ENCODE results near the gene CCR4. TPM values are rescaled to one million over a fixed set of nuclear protein-coding genes. Genes with fewer than 3 reads are reported as not detected.
"Not testable (repeated sequence)": the region's sequence is repeated elsewhere in the genome, so short reads cannot be mapped to it uniquely, and the experiment has no call there.

CCR4 gene
- total and polyA plus RNA-seq, 7 donors, result 0.03 to 0.10 TPM; not detected in 5

DNA sequence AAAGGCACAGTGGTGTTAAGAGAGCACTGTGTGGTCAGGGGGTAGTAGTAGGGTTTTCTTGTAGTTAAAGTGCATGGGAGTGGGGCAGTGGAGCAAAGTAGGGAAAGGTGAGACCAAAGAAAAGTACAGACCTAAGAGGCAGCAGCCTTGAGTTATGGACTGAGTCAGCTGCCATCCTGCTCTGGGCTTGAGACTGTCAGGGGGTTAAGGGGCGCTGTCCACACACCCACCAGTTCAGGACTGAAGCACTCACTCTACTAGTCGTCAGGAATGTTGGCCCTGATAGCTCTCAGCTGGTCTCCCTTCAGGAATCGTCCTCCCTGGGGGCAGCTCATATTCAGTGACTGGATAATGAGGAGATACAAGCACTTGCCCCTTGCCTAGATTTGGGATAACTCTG is 7.9 kb downstream of the CCR4 start:
- H3K9me3 ChIP-seq, result no peaks in the 10 kb centered on the region
- no peak overlapping the region for H3K27ac ChIP-seq
- no peaks in the 10 kb centered on the region for H3K27me3 ChIP-seq (ENCODE audit: insufficient read depth in 3 of 3, low read length in 2 of 3)
- 19 to 31% (median 29%) methylated on average over 3 of the region's 3 CpGs for WGBS, 3 donors
- H3K36me3 ChIP-seq (ENCODE audit: insufficient read depth in 1 of 2, low read depth in 1 of 2), result no peaks in the 10 kb centered on the region
- no peak for ATAC-seq
- no peaks in the 10 kb centered on the region for H3K4me1 ChIP-seq
- DNase-seq, result no peak
- no peak overlapping the region for H3K4me3 ChIP-seq
- TF ChIP-seq, protein P1, sequence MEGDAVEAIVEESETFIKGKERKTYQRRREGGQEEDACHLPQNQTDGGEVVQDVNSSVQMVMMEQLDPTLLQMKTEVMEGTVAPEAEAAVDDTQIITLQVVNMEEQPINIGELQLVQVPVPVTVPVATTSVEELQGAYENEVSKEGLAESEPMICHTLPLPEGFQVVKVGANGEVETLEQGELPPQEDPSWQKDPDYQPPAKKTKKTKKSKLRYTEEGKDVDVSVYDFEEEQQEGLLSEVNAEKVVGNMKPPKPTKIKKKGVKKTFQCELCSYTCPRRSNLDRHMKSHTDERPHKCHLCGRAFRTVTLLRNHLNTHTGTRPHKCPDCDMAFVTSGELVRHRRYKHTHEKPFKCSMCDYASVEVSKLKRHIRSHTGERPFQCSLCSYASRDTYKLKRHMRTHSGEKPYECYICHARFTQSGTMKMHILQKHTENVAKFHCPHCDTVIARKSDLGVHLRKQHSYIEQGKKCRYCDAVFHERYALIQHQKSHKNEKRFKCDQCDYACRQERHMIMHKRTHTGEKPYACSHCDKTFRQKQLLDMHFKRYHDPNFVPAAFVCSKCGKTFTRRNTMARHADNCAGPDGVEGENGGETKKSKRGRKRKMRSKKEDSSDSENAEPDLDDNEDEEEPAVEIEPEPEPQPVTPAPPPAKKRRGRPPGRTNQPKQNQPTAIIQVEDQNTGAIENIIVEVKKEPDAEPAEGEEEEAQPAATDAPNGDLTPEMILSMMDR (IDR thresholded peaks at IDR 0.05), result no peak
- intact Hi-C loops (cut with DNase I), result no loop called here

DNA sequence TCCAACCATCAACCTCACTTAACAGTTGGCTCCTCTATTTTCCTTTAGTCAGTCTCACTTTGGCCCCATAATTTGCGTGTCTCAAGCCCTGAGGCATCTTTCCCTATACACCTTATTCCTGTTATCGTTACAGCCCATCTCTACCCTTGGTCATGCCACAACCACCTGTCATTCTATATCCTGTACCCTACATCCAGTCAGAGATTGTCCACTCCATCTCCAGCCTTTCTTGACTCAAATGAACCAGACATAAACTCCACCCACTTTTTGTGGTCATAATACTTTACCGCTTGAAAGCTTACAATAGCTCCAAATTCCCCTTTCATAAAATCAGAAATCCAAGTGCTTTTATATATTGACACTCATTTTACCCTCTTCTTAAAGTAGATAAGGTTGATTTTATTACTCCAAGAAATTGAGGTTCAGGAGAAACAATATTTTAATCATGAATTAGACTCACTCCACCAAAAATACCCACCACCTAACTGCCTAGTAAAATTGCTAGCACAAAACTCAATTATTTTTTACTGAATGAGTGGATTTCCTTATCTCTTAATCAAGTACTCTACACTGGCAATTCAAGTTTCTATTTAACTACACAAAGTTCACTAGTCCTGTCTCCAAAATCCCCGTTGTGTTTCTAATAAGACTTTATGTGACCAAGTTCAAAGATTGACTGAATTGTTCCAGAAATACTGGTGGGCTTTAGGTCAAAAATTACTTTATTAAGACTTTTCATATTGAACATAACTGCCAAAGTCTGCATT is 9.1 kb downstream of the CCR4 start:
- no peaks in the 10 kb centered on the region for H3K27me3 ChIP-seq (ENCODE audit: insufficient read depth in 3 of 3, low read length in 2 of 3)
- TF ChIP-seq, protein P1 (IDR thresholded peaks at IDR 0.05), result no peak
- no peaks in the 10 kb centered on the region for H3K36me3 ChIP-seq (ENCODE audit: insufficient read depth in 1 of 2, low read depth in 1 of 2)
- DNase-seq (no peak), ATAC-seq (no peak)
- H3K4me1 ChIP-seq, result no peaks in the 10 kb centered on the region
- intact Hi-C loops (cut with DNase I), result no loop called here
- no peak overlapping the region for H3K27ac ChIP-seq
- no peak overlapping the region for H3K4me3 ChIP-seq
- WGBS, 3 donors, result 87 to 91% (median 90%) methylated on average over 4 of the region's 4 CpGs
- H3K9me3 ChIP-seq, result no peaks in the 10 kb centered on the region

DNA sequence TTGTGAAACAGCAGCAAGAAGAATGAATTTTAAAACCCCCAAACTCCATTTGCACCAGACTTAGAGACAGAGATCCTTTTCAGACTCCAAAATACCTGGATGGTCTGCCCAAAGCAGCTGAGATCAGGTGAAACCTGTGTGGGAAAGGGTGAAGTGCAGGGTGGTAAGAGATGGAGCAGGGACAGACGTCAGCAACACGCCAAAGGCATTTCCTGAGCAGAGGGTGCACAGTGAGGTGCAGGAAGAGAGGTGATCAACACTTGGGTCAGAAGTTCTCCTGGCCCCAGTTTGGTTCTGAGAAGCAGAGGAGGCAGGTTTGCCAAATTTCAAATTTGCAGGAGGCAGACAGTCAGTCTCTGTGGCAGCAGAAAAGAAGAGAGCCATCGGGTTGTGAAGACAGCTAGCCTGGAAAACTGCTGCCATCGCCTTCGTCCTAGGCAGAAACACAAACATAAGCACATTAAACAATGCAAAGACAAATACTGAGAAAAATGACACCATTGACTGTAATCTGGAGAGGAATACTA is 9.8 kb downstream of the CCR4 start:
- no peaks in the 10 kb centered on the region for H3K9me3 ChIP-seq
- intact Hi-C loops (cut with DNase I), result no loop called here
- no peaks in the 10 kb centered on the region for H3K36me3 ChIP-seq (ENCODE audit: insufficient read depth in 1 of 2, low read depth in 1 of 2)
- ATAC-seq (no peak), DNase-seq (no peak)
- H3K27me3 ChIP-seq (ENCODE audit: insufficient read depth in 3 of 3, low read length in 2 of 3), result no peaks in the 10 kb centered on the region
- TF ChIP-seq, protein P1 (IDR thresholded peaks at IDR 0.05), result no peak
- H3K4me1 ChIP-seq, result no peaks in the 10 kb centered on the region
- 79 to 82% (median 79%) methylated on average over 5 of the region's 5 CpGs for WGBS, 3 donors
- no peak overlapping the region for H3K4me3 ChIP-seq
- H3K27ac ChIP-seq, result no peak overlapping the region

DNA sequence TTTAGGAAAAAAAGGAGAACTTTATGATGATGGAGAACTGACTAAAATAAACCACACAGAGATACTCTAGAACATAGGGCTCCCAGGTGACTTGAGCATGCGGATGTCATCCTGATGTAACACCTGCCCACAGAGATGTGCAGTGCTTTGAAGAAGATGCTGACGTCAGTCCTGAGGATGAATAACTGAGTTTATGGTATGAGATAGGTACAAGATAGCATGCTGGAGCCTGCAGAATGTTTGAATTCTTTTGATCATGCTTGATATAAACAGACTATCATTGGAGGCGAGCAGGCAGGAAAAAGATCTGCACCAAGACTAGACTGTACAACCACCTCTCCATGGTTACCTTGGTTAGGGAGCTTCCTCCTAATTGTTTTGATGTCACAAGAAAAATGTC is 12.4 kb downstream of the CCR4 start:
- intact Hi-C loops (cut with DNase I), result no loop called here
- Histone ChIP-seq H3K36me3 (ENCODE audit: insufficient read depth in 1 of 2, low read depth in 1 of 2) (no peaks in the 10 kb centered on the region), H3K9me3 (no peaks in the 10 kb centered on the region), H3K4me1 (no peaks in the 10 kb centered on the region), H3K4me3 (no peak overlapping the region), H3K27me3 (ENCODE audit: insufficient read depth in 3 of 3, low read length in 2 of 3) (no peaks in the 10 kb centered on the region), H3K27ac (no peak overlapping the region)
- WGBS, 3 donors, result 84 to 89% (median 88%) methylated on average over 3 of the region's 3 CpGs
- DNase-seq (no peak), ATAC-seq (no peak)
- TF ChIP-seq, protein P1 (IDR thresholded peaks at IDR 0.05), result no peak

DNA sequence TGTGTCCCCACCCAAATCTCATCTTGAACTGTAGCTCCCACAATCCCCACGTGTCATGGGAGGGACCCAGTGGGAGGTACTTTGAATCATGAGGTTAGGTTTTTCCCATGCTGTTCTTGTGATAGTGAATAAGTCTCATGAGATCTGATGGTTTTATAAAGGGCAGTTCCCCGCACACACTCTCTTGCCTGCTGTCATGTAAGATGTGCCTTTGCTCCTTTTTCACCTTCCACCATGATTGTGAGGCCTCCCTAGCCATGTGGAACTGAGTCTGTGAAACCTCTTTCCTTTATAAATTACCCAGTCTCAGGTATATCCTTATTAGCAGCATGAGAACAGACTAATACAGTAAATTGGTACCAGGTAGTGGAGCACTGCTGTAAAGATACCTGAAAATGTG is 13.3 kb downstream of the CCR4 start:
- H3K36me3 ChIP-seq (ENCODE audit: insufficient read depth in 1 of 2, low read depth in 1 of 2); DNase-seq; intact Hi-C loops (cut with DNase I); H3K4me1 ChIP-seq; H3K27ac ChIP-seq; ATAC-seq; H3K4me3 ChIP-seq; H3K9me3 ChIP-seq; H3K27me3 ChIP-seq (ENCODE audit: insufficient read depth in 3 of 3, low read length in 2 of 3): not testable (repeated sequence)
- 69 to 76% (median 72%) methylated on average over 2 of the region's 2 CpGs for WGBS, 3 donors

DNA sequence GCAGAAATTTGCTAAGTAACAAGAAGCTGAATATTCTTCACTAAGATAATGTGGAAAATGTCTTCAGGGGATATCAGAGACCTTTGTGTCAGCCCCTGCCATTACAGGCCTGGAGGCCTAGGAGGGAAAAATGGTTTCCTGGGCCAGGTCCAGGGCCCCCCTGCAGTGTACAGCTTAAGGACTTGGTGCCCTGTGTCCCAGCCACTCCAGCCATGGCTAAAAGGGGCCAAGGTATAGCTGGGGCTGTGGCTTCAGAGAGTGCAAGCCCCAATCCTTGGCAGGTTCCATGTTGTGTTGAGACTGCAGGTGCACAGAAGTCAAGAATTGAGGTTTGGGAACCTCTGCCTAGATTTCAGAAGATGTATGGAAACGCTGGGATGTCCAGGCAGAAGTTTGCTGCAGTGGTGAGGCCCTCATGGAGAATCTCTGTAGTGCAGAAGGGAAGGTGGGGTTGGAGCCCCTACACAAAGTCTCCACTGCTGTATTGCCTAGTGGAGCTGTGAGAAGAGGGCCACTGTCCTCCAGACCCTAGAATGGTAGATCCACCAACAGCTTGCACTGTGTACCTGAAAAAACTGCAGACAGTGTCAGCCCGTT is 14.3 kb downstream of the CCR4 start:
- DNase-seq; ATAC-seq; H3K4me3 ChIP-seq; H3K27ac ChIP-seq; H3K27me3 ChIP-seq (ENCODE audit: insufficient read depth in 3 of 3, low read length in 2 of 3); intact Hi-C loops (cut with DNase I); H3K36me3 ChIP-seq (ENCODE audit: insufficient read depth in 1 of 2, low read depth in 1 of 2); H3K4me1 ChIP-seq; H3K9me3 ChIP-seq: not testable (repeated sequence)
- WGBS, 3 donors, result 85 to 86% (median 86%) methylated on average over 2 of the region's 2 CpGs

DNA sequence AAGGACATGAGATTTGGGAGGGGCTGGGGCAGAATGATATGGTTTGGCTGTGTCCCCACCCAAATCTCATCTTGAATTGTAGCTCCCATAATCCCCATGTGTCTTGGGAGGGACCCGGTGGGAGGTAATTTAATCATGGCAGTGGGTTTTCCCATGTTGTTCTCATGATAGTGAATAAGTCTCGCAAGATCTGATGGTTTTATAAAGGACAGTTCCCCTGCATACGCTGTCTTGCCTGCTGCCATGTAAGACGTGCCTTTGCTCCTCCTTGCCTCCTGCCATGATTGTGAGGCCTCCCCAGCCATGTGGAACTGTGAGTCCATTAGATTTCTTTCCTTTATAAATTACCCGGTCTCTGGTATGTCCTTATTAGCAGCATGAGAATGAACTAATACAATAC is 15.2 kb downstream of the CCR4 start:
- not testable (repeated sequence) for ATAC-seq
- WGBS, 3 donors, result 81 to 95% (median 91%) methylated on average over 5 of the region's 5 CpGs

More for the DNA sequence above, 15.2 kb downstream of the CCR4 start:
- H3K27me3 ChIP-seq (ENCODE audit: insufficient read depth in 3 of 3, low read length in 2 of 3); DNase-seq; H3K4me1 ChIP-seq; H3K9me3 ChIP-seq; intact Hi-C loops (cut with DNase I); H3K36me3 ChIP-seq (ENCODE audit: insufficient read depth in 1 of 2, low read depth in 1 of 2); H3K4me3 ChIP-seq; H3K27ac ChIP-seq: not testable (repeated sequence)
